HG03025 (cell line): ENCODE measurements around the gene FZD1.

Experiments
- ATAC-seq: cut with Tn5 transposase; IDR thresholded peaks from one replicate; pipeline ENCODE4 v1.9.1; 2021; ENCODE audit warnings: mild to moderate bottlenecking, moderate library complexity; ENCODE audit not compliant: unreplicated experiment, low FRiP score

The FZD1 gene

GRCh38 chr7:91264924-91265681, 870 bp downstream of the FZD1 start:
- ATAC-seq: peak; percentile 24

GRCh38 chr7:91265693-91266066, 1.4 kb downstream of the FZD1 start:
- no peak for ATAC-seq

GRCh38 chr7:91266067-91266688, 1.9 kb downstream of the FZD1 start:
- ATAC-seq: no peak

GRCh38 chr7:91266689-91267090, 2.5 kb downstream of the FZD1 start:
- ATAC-seq: no peak

GRCh38 chr7:91267171-91267955, 3.1 kb downstream of the FZD1 start:
- no peak for ATAC-seq

- ATAC-seq: no peak
These were observed 6.1 kb downstream of the FZD1 start for GRCh38 chr7:91270372-91270771.

- ATAC-seq: peak; percentile 75
These were observed 12.7 kb downstream of the FZD1 start for GRCh38 chr7:91276909-91277308.

- ATAC-seq: no peak
These were observed 16.0 kb downstream of the FZD1 start for GRCh38 chr7:91280185-91280584.

GRCh38 chr7:91280604-91281003, 16.4 kb downstream of the FZD1 start:
- no peak for ATAC-seq

GRCh38 chr7:91285696-91286355, 21.6 kb downstream of the FZD1 start:
- ATAC-seq: no peak

- ATAC-seq: no peak
These were observed 22.2 kb downstream of the FZD1 start for GRCh38 chr7:91286432-91286831.

GRCh38 chr7:91287371-91288084, 23.3 kb downstream of the FZD1 start:
- ATAC-seq: no peak

- peak; percentile 68 for ATAC-seq
These were observed 24.1 kb downstream of the FZD1 start for GRCh38 chr7:91288208-91288824.

GRCh38 chr7:91289633-91290254, 25.5 kb downstream of the FZD1 start:
- ATAC-seq: no peak

GRCh38 chr7:91291302-91291701, 27.1 kb downstream of the FZD1 start:
- ATAC-seq: no peak

- ATAC-seq: no peak
These were observed 27.7 kb downstream of the FZD1 start for GRCh38 chr7:91291902-91292301.

GRCh38 chr7:91292506-91292905, 28.3 kb downstream of the FZD1 start:
- no peak for ATAC-seq

GRCh38 chr7:91293136-91293535, 28.9 kb downstream of the FZD1 start:
- ATAC-seq: no peak

GRCh38 chr7:91293840-91294239, 29.6 kb downstream of the FZD1 start:
- no peak for ATAC-seq
